ENCODE results near the gene SEMA5A.

Gene SEMA5A

DNA sequence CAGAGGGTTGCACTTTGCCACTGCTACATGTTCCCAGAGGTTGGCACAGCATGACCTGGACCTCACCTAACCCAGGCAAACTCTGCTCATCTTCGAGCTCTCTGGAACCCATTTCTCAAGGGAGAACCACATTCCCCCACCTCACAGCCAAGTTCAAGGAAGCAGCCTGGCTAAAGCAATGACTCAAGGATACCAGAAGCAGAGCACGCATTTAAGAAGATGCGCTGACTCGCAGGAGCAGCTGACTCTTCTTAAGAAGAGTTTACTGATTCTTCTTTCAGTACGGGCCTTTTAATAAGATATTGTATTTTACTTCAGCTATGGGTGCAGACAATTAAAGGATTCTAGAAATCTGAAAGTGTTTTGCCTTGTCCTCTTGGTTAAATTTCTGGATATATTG lies 4.1 kb upstream of the SEMA5A start:
- peak; percentile 50 for DNase-seq (ENCODE audit: low read depth)

DNA sequence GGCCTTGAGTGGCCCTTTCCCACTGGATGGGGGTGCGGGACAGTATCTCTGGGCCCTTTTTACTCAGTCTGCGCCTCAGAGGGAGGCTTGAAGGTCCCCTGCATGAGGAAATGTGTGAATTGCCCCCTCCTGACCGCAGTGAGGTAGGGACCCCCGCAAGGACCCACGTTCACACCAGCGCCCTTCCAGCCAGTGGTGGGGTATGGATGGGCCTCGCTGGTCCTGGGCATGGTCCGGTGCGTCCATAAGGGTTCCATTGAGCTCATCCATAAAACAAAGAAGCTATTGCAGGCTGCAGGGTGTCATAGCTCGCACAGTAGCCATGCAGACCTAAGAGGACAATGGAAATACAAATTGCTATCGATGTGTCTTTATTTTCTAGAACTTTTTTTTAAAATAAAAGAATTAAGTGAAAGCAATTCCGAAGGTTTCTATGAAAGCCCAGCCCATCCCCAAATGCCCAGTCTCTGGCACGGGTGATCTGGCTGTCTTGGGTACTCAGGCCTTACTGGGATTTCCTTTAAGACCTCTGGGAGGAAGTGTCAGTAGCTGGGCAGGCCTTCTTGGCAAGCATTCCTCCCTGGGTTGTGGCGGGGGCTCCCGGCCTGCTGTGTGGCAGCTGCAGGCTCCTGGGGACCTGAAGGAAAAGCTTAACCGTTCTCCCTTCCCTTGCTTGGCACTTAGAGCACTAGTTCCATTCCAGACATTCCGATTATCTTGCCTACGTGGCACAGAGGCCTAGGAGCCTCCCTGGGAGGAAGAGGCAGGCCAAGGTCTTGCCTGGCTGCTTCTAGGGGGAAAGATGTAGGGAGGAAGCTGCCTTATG lies 1.5 kb upstream of the SEMA5A start:
- DNase-seq (ENCODE audit: low read depth), result peak; percentile 59

DNA sequence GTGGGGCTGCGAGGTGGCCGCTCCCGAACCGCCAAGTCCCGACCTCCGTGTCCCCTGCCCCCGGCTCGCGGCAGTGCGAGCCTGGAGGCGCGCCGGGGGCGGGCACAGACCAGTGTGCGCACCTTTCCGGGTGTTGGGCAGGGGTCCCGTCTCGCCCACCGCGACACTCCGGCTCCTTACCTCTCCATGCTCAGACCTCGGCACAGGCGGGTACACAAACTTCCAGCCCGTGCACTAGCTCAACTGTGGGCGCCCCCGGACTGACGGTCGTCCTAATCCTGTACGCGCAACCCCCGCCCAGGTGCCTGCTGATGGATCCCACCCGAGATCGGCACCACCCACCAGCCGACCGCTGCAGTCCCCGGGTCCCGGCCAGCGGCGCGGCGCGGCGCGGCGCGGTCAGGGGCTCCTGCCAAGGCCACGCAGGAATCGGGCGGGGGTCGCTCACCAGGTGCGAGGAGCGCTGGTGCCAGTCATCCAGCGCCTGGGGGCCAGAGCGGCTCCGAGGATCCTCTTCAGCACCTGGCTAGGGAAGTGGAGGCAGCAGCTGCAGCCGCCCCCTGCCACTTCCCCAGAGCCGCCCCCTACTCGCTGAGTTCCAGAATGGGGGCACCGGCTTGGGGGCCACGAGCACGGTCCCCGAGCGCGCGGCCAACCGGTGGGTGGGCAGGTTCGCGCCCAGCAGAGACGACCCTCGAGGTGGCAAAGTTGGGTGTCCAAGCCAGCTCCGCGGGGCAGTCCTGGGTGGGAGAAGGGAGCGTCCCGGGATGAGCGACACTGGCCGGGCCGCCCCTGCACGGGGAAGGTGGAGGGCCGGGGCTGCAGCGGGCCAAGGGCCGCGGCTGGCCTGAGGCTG lies 511 bp downstream of the SEMA5A start:
- peak; percentile 8 for DNase-seq (ENCODE audit: low read depth)

DNA sequence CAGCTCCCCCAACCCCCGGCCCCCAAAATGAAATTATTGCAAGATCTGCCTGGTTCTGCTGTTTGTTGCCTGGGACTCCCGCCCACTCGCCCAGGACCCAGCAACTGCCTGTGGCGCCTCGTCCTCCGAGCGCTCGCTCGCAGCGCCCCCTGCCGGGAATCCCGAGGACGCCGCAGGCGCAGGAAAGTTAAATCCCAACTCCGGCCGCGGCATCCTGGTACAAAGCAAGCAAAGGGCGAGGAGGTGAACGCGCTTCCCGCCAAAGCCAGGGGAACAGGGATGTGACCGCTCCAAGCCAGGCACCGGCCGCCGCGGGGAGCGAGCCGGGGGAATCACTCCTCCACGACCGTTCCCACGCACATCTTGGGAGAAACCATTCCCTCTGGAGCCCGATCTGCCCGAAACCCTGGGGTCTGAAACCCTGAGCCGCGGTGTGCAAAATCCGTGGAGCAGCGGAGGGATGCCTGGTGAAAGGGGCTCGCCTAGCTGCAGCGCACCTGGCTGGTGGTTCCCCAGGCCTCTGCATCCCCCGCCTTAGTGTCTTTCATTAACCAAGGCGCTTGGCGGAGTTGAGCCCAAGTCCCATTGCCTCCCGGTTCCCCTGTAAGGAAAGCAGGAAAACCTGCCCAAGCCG lies 1.3 kb downstream of the SEMA5A start:
- peak; percentile 81 for DNase-seq (ENCODE audit: low read depth)

DNA sequence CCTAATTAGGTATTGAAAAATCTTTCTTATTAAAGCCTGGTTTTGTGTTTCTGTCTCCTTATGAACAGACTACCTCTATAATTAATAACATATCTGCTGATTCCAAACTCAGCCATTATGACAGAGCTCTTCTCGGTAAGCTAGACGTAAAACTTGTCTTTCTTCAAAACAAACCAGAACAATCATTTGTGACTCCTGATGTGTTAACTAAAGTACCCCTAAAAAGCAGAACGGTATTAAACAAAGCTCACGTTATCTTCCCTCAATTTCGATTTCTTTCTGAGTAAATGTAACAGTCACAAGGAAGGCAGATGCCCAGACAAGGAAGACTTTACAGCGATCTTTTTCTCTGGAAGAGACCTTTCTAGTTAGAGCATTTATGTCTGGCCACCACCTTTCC lies 1.8 kb downstream of the SEMA5A start:
- no peak for DNase-seq (ENCODE audit: low read depth)

DNA sequence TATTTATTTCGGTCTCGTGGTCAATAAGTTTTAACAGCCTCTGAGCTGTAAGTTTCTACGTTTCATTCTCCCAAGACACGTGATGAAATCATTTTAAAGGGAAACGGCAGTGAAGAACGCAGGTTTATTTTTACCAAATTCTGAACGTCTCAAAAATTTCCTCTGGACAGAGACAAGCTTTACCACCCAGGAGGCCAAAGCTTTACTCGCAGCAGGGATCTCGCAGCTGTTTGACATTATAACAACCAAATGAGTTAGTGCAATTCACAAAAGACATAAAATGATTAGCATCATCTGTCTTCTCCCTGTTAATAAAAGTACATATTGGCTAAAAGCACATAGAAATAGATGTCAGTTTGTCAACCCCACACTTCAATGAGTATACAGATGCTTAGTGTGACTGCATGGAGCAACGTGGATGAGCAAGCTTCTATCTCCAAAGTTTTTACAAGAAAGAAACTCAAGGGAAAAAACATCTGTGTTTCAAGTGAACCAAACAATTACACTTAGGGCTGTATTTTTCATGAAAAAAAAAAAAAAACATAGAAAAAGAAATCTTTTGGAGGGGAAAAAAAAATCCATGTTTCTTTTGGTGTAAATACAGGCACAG lies 2.5 kb downstream of the SEMA5A start:
- DNase-seq (ENCODE audit: low read depth), result no peak

DNA sequence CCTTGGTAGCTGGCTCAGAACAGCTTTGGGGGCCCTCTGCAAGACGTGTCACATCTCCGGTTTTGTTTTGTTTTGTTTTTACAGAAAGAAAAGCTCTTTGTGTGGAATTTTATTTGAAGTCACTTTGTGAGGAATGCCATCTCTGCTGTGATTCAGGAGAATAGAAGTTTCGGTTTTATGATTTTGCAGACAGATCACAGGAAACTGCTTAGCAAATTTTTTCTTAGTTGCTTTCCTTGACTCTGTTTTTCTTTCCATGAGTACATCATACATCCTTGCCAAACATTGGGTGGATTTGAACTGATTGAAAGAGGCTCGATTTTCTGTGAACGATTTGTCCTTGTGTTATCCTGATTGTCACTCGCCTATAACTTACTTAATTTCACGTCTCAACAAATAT lies 5.1 kb downstream of the SEMA5A start:
- peak; percentile 75 for DNase-seq (ENCODE audit: low read depth)

DNA sequence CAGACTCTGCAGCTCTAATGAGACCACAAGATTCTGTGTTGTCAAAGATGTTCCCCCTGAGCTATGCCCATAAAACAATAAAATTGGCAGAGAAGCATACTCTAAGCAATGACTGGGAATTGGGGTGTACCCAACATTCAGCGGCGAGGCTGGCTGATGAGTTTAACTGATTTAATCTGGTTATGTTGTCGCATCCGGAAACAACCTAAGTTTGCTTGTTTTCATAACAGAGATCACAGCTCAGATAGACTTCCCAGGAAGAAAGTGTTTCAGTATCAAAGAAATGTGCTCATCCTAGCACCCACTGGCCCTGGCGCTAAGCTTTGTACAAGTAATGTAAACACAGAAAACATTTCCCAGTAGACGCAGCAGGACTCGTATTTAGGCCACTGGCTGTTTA lies 7.4 kb downstream of the SEMA5A start:
- peak; percentile 51 for DNase-seq (ENCODE audit: low read depth)

DNA sequence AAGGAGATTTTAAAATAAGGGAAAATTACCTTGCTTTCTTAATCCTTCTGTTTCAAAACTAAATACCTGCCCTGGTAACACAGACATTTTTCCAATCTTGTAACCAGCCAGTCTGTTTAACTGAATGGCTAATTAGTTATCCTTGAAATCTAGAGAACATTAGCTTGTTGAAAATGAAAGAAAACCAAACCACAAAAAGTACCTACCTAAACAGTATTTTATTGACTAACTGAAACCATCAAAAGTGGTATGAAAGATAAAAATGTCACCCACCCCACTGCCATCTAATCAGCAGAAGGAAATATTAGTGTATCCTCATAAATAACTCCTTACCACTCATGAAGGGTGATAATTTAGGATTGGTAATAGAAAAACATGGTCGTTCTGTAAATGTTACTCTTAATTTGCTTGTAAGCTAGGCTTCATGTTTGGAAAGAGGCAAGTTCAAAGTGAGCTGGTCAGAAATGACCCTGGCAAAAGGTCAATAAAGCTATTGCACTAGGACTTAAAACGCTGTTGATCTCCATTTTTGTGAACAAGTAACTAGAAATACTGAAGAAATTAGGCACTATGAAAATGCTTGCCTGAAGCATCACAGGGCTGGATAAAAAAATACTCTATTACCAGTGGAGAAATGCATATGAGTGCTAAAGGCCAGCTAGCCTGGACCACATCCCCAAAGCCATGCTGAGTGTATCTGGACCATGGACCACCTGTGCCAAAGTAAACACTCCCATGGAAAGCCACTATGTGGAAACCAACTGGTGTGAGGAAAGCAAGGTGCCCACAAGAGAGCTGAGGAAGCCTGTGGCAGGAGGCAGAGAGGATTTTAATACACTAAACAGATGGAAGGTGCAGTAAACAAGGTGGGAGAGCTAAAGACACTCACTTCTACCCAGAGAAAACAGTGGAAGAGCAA lies 8.4 kb downstream of the SEMA5A start:
- no peak for DNase-seq (ENCODE audit: low read depth)

DNA sequence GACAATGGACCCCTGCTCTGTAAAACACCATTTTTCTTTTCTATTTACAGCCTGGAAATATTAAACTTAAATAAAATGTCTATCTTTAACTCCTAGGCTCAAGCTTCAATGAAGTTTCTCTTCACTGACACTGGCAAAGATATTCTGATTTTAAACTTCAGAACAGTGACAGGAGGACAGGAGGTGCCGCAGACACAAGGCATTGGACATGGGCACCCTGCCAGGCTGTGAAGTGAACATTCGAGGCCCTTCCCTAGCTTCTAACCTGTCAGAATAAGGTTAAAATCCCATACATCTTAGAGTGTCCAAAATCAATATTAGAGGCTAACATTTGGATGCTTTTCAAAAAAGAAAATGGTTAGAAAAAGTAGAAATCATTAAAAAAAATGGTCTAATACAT lies 9.2 kb downstream of the SEMA5A start:
- DNase-seq (ENCODE audit: low read depth), result no peak

DNA sequence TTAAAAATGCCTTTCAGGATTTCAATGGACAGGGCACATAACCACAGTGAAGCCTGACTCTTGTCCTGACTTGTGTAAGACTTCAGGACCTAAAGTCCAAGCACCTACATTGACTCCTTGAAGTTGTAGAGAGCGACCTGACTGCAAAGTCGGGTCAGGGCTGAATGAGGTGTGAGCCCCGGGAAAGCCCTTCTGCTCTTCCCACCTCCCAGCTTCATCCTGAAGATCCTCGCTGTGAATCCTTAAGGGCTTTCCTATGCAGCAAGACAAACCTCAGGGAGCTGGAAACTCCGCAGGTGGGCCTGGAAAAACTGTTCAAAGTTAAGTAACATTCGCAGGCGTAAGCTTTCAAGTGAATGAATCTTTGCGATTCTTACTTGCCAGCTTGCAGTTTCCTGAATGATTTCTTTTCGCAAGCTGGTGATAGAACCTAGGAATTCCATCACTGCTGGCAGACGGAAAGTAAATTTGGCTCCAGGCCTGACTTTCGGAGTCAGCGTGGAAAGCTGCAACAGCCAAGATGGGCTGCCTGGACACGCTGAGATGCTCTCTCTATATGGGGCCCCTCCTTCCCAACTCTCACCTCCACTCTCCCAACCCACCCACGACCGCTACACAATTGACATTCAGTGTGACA lies 10.9 kb downstream of the SEMA5A start:
- DNase-seq (ENCODE audit: low read depth), result no peak

DNA sequence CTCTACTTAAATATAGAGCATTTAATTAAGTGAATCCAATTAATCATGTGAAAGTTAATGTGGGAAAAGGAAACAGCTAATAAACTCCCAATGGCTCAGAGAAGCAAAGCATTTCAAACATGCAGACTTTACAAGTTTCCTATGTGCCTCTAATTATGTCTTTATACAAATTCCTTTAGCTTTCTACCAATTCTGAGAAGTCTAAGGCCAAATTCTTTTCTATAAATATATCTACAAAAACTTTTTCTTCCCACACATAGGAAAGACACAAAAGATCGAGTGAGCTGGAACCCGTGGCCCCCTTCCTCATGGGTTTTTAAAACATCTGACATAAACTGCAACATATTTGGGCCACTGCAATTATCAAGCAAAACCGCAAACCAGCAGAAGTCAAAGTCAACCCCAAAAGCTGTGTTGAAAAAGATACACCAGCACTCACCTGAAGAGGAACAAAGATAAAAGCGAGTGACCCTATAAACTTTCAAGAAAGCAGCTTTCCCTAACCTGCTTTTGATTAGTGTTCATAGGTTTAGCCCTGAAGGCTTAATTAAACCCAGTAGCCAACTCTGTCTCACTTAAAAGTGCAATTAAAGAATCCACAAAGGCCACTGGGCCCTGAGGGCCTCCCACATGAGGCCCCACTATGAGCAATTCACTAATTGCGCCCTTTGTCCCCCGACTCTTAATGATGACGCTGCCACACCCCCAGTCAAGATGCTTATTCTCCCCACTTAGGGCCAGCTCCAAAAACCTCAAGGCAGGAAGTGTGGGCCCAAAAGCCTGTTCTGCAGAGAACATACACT lies 12.1 kb downstream of the SEMA5A start:
- no peak for DNase-seq (ENCODE audit: low read depth)

DNA sequence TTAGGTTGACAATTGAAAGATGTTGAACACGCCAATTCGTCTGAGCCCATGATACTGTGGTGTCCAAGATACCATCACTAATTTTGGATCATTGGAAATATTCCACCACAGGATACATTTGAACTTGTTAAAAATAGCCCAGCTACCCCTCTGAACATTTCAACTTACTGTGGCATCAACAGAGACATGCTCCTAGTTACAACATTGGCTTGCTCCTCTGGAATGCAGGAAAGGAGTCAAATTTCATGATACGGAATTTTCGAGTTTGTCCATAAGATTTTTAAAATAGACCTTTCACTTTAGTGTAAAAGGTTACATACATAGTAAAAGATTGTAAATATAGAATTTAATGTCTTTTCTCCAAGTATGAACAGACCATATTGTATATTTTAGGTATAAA lies 12.8 kb downstream of the SEMA5A start:
- DNase-seq (ENCODE audit: low read depth), result peak; percentile 42

DNA sequence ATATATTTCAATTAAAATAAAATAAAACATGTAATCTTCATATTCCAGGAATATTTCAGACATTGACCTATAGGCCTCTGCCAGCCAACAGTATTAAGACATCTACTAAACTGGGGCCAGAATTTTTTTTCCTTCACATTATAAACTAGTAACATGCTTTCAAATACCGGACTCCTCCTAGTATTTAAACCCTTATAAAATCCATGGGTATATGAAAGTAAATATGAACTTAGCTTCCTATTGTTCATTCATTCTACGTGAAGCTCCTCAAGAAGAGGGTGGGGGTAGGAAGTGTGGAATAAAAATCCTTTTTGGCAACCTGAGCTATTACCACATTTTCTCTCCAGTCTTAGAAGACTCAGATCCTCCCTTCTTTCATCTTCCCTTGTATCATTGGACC lies 16.4 kb downstream of the SEMA5A start:
- no peak for DNase-seq (ENCODE audit: low read depth)

DNA sequence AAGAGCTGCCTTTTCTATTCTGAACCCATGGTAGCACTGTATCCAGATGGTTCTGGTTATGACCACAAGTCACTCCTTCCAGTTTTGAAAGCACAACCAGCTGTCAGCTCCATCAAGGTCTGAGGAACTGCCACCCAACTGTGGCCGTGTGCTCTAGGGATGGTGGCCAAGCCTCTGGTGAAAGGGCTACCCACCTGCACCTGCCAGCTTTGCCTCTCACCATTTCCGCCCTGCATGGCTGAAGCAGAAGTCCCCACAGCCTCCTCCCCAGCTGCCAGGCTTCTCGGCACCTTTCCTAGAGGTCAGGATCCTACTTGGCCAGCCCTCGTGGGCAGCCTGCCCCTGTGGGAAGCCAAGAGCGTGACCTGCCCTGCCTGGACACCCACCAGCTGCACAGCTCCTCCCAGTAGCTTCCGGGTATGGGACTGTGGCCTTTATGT lies 16.8 kb downstream of the SEMA5A start:
- no peak for DNase-seq (ENCODE audit: low read depth)

DNA sequence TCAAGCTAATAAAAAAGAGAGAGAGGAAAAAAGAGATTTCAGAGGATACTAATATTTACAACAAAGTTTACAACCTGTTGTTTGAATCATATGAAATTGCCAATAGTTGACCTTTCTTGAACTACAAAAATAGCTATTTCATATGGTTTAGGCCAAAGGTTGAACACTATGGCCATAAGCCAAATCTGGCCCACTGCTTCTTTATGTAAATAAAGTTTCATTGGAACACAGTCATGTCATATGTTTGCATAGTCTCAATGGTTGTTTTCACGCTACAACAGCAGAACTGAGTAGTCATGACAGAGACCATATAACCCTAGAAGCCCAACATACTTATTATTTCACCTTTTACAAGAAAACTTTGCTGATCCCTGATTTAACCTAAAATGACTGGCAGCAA lies 20.9 kb downstream of the SEMA5A start:
- no peak for DNase-seq (ENCODE audit: low read depth)

DNA sequence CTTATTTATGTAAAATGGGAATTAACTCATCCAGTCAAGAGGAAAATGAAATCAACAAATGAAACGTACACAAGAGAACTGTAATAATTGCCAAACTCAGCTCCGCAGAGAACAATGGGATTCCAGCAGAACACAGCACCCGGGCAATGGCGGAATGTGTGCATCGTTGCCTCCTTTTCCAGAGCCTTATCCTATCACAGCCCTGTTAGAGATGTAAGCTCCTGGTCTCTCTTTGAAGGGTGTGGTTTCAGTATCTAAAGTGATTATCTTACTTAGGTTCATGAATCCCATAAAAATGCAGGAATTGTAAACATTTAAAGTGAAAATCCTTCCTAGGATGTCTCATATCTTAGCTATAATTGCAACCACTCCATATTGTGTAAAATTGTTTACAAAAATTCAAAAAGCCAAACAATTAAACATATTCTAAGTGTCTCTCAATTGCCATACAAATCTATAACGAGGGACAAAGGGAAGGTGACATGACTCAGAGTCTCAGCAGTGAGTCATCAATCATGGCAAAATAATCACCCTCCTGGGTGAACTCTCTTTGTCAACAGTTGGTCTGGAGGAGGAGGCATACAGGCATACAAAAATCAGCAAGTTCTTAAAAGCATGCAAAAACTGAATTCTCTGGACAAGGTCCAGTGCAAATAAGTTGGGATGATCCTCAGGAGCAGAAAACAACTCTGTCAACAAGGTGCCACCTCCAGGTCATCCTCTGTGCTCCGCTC lies 22.6 kb downstream of the SEMA5A start:
- peak; percentile 21 for DNase-seq (ENCODE audit: low read depth)

DNA sequence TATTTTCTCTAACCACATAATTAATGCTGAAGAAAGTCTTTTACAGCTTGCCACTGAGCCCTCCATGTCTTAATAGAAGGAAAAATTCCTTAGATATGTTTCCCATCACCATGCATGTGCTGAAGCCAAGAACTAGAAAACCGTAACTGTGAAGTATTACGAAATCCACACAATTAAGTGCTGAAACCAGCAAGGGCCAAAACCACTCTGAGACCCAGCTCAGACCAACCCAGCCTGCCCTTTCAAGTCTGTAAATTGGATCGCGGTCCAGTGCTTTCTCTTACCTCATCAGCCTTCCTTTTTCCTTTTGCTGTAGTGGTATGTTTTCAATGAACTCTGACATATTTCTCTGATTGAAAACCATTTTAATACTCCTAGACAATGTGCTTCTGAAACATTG lies 26.3 kb downstream of the SEMA5A start:
- peak; percentile 65 for DNase-seq (ENCODE audit: low read depth)

DNA sequence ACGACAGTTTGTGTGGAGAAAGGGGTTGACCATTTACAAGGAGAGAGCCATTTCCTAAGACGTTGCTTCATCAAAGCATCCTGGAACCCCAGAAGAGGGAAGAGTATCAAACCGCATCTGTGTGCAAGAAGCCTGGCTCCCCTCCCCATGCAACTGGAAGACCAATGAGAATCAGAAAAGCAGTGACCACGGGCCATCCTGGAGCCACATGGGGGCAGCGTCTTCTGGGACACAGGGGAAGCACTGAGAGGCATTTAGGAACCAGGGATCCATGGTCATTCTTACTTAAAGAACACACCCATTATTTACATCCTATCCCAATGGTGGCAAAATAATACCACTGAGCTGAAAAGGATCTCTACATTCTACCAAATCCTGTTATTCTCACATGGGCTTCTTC lies 29.3 kb downstream of the SEMA5A start:
- DNase-seq (ENCODE audit: low read depth), result no peak
